ENCODE results near the gene SPARC. TPM values are rescaled to one million over a fixed set of nuclear protein-coding genes. Genes with fewer than 3 reads are reported as not detected.
"Not testable (repeated sequence)": the region's sequence is repeated elsewhere in the genome, so short reads cannot be mapped to it uniquely, and the experiment has no call there.

Gene SPARC
- total and polyA plus RNA-seq, 5 experiments from 2014 or later = not detected

GRCh38 chr5:151682751-151683331 lies 3.9 kb downstream of the SPARC start:
- no peak for DNase-seq
- peaks cover 11 to 15% (median 14%) of the 10 kb centered on the region in 4 donors for H3K4me1 Mint-ChIP-seq
- no peak for ATAC-seq
- peaks cover 17 to 34% (median 28%) of the 10 kb centered on the region in 5 donors for H3K27me3 Mint-ChIP-seq
- POLR2A ChIA-PET = no interaction called here
- no peaks in the 10 kb centered on the region for H3K9me3 Mint-ChIP-seq
- no peaks in the 10 kb centered on the region for H3K36me3 Mint-ChIP-seq
- H3K27ac Mint-ChIP-seq = peak overlapping the region in 1 of 10 donors; percentile 32
- no peak overlapping the region for H3K4me3 Mint-ChIP-seq

GRCh38 chr5:151682240-151682639 lies 4.5 kb downstream of the SPARC start:
- no peak for DNase-seq
- Mint-ChIP-seq H3K9me3 (no peaks in the 10 kb centered on the region), H3K36me3 (no peaks in the 10 kb centered on the region), H3K27ac (no peak overlapping the region), H3K27me3 (peaks cover 14 to 30% (median 26%) of the 10 kb centered on the region in 5 donors), H3K4me3 (no peak overlapping the region), H3K4me1 (peaks cover 11 to 14% (median 13%) of the 10 kb centered on the region in 4 donors)
- POLR2A ChIA-PET = no interaction called here
- ATAC-seq = no peak

GRCh38 chr5:151680944-151681427 lies 5.7 kb downstream of the SPARC start:
- ATAC-seq (no peak), DNase-seq (no peak)
- Mint-ChIP-seq H3K27ac (no peak overlapping the region), H3K4me1 (peaks cover under 1 to 2% (median 1%) of the 10 kb centered on the region in 4 donors), H3K27me3 (peaks cover 6 to 17% (median 14%) of the 10 kb centered on the region in 5 donors), H3K4me3 (no peak overlapping the region), H3K9me3 (no peaks in the 10 kb centered on the region), H3K36me3 (no peaks in the 10 kb centered on the region)
- POLR2A ChIA-PET = no interaction called here

- H3K4me3 Mint-ChIP-seq, H3K4me1 Mint-ChIP-seq, ATAC-seq, H3K27ac Mint-ChIP-seq, POLR2A ChIA-PET, H3K36me3 Mint-ChIP-seq, H3K9me3 Mint-ChIP-seq, DNase-seq: not testable (repeated sequence)
- H3K27me3 Mint-ChIP-seq = peaks cover 1 to 11% (median 5%) of the 10 kb centered on the region in 5 donors
Observed at GRCh38 chr5:151680156-151680505, 6.6 kb downstream of the SPARC start.

GRCh38 chr5:151679421-151680155 lies 7.1 kb downstream of the SPARC start:
- Mint-ChIP-seq H3K4me3 (no peak overlapping the region), H3K27me3 (peaks cover 0 to 6% (median 0%) of the 10 kb centered on the region in 5 donors), H3K9me3 (no peaks in the 10 kb centered on the region), H3K4me1 (peaks cover 0 to 4% (median 1%) of the 10 kb centered on the region in 4 donors), H3K27ac (no peak overlapping the region), H3K36me3 (no peaks in the 10 kb centered on the region)
- POLR2A ChIA-PET = no interaction called here
- ATAC-seq (no peak), DNase-seq (no peak)

GRCh38 chr5:151678713-151679112 lies 8.0 kb downstream of the SPARC start:
- Mint-ChIP-seq H3K4me3 (no peak overlapping the region), H3K9me3 (no peaks in the 10 kb centered on the region), H3K36me3 (no peaks in the 10 kb centered on the region), H3K27me3 (peaks cover 0 to 6% (median 0%) of the 10 kb centered on the region in 5 donors), H3K4me1 (peaks cover 0 to 4% (median 1%) of the 10 kb centered on the region in 4 donors), H3K27ac (no peak overlapping the region)
- ATAC-seq (no peak), DNase-seq (no peak)
- POLR2A ChIA-PET = no interaction called here

- peaks cover 0 to 6% (median 0%) of the 10 kb centered on the region in 5 donors for H3K27me3 Mint-ChIP-seq
- no peaks in the 10 kb centered on the region for H3K36me3 Mint-ChIP-seq
Observed at GRCh38 chr5:151677776-151678545, 8.8 kb downstream of the SPARC start.

GRCh38 chr5:151676719-151677118 lies 10.0 kb downstream of the SPARC start:
- peaks cover 0 to 6% (median 0%) of the 10 kb centered on the region in 5 donors for H3K27me3 Mint-ChIP-seq
- no peaks in the 10 kb centered on the region for H3K9me3 Mint-ChIP-seq
- no peak for ATAC-seq
- H3K36me3 Mint-ChIP-seq = no peaks in the 10 kb centered on the region
- H3K4me1 Mint-ChIP-seq = peaks cover 0 to 4% (median 1%) of the 10 kb centered on the region in 4 donors
- POLR2A ChIA-PET = no interaction called here
- DNase-seq = no peak
- no peak overlapping the region for H3K27ac Mint-ChIP-seq
- no peak overlapping the region for H3K4me3 Mint-ChIP-seq

More at GRCh38 chr5:151677776-151678545, 8.8 kb downstream of the SPARC start:
- no peak overlapping the region for H3K27ac Mint-ChIP-seq
- peaks cover 0 to 4% (median 1%) of the 10 kb centered on the region in 4 donors for H3K4me1 Mint-ChIP-seq
- H3K9me3 Mint-ChIP-seq = no peaks in the 10 kb centered on the region
- DNase-seq (no peak), ATAC-seq (no peak)
- POLR2A ChIA-PET = no interaction called here
- H3K4me3 Mint-ChIP-seq = no peak overlapping the region

- no peaks in the 10 kb centered on the region for H3K9me3 Mint-ChIP-seq
- no peak for ATAC-seq
- peaks cover 0 to 4% (median 1%) of the 10 kb centered on the region in 4 donors for H3K4me1 Mint-ChIP-seq
- no peak for DNase-seq
- no peak overlapping the region for H3K27ac Mint-ChIP-seq
- H3K27me3 Mint-ChIP-seq = peaks cover 0 to 6% (median 0%) of the 10 kb centered on the region in 5 donors
- no peak overlapping the region for H3K4me3 Mint-ChIP-seq
- POLR2A ChIA-PET = no interaction called here
- no peaks in the 10 kb centered on the region for H3K36me3 Mint-ChIP-seq
Observed at GRCh38 chr5:151676314-151676712, 10.4 kb downstream of the SPARC start.

GRCh38 chr5:151675611-151676313 lies 11.0 kb downstream of the SPARC start:
- peaks cover 0 to 6% (median 0%) of the 10 kb centered on the region in 5 donors for H3K27me3 Mint-ChIP-seq
- DNase-seq (no peak), ATAC-seq (no peak)
- H3K36me3 Mint-ChIP-seq = no peaks in the 10 kb centered on the region
- H3K4me3 Mint-ChIP-seq = no peak overlapping the region
- no peak overlapping the region for H3K27ac Mint-ChIP-seq
- POLR2A ChIA-PET = no interaction called here
- no peaks in the 10 kb centered on the region for H3K9me3 Mint-ChIP-seq
- H3K4me1 Mint-ChIP-seq = peaks cover 0 to 4% (median 1%) of the 10 kb centered on the region in 4 donors

GRCh38 chr5:151674626-151675610 lies 11.8 kb downstream of the SPARC start:
- DNase-seq = no peak
- POLR2A ChIA-PET = no interaction called here
- ATAC-seq = no peak
- Mint-ChIP-seq H3K4me3 (no peak overlapping the region), H3K27ac (no peak overlapping the region), H3K27me3 (peaks cover 0 to 6% (median 0%) of the 10 kb centered on the region in 5 donors), H3K9me3 (no peaks in the 10 kb centered on the region), H3K36me3 (no peaks in the 10 kb centered on the region), H3K4me1 (peaks cover 0 to 4% (median 1%) of the 10 kb centered on the region in 4 donors)

- POLR2A ChIA-PET = no interaction called here
Observed at GRCh38 chr5:151673421-151673820, 13.3 kb downstream of the SPARC start.

More at GRCh38 chr5:151673421-151673820, 13.3 kb downstream of the SPARC start:
- no peak overlapping the region for H3K4me3 Mint-ChIP-seq
- DNase-seq = no peak
- H3K27ac Mint-ChIP-seq = no peak overlapping the region
- H3K27me3 Mint-ChIP-seq = no peaks in the 10 kb centered on the region
- no peaks in the 10 kb centered on the region for H3K9me3 Mint-ChIP-seq
- peaks cover 0 to 4% (median 1%) of the 10 kb centered on the region in 4 donors for H3K4me1 Mint-ChIP-seq
- H3K36me3 Mint-ChIP-seq = no peaks in the 10 kb centered on the region
- no peak for ATAC-seq
